ENCODE results near the gene PTPRA. TPM values are rescaled to one million over a fixed set of nuclear protein-coding genes. Genes with fewer than 3 reads are reported as not detected.
"Not testable (repeated sequence)": the region's sequence is repeated elsewhere in the genome, so short reads cannot be mapped to it uniquely, and the experiment has no call there.

The PTPRA gene
- total RNA-seq, 1 experiment from 2014 or later: 57.0 TPM

DNA sequence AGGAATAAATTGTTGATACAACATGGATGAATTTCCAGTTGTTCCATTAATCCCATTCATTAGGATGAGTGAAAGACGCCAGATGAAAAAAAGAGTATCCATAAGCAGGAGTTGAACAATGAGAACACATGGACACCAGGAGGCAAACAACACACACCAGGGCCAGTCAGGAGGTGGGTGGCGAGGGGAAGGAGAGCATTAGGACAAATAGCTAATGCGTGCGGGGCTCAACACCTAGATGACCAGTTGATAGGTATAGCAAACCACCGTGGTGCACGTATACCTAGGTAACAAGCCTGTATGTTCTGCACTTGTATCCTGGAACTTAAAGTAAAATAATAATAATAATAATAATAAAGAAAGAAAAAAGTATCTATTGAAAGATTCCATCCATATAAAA lies 43.9 kb upstream of the PTPRA start:
- Mint-ChIP-seq H3K4me1 (ENCODE audit: low read depth, unreplicated experiment) (no peaks in the 10 kb centered on the region), H3K27ac (ENCODE audit: unreplicated experiment) (no peak overlapping the region), H3K27me3 (ENCODE audit: insufficient read depth, unreplicated experiment) (peaks cover 9% of the 10 kb centered on the region), H3K4me3 (ENCODE audit: unreplicated experiment) (no peak overlapping the region), H3K9me3 (ENCODE audit: unreplicated experiment) (no peaks in the 10 kb centered on the region), H3K36me3 (ENCODE audit: insufficient read depth, unreplicated experiment) (no peaks in the 10 kb centered on the region)
- no peaks in the 10 kb centered on the region for H3K4me1 ChIP-seq
- H3K36me3 ChIP-seq (ENCODE audit: control insufficient read depth, insufficient read depth, low read length): no peaks in the 10 kb centered on the region
- CTCF ChIA-PET: no interaction called here
- TF ChIP-seq, protein P1, sequence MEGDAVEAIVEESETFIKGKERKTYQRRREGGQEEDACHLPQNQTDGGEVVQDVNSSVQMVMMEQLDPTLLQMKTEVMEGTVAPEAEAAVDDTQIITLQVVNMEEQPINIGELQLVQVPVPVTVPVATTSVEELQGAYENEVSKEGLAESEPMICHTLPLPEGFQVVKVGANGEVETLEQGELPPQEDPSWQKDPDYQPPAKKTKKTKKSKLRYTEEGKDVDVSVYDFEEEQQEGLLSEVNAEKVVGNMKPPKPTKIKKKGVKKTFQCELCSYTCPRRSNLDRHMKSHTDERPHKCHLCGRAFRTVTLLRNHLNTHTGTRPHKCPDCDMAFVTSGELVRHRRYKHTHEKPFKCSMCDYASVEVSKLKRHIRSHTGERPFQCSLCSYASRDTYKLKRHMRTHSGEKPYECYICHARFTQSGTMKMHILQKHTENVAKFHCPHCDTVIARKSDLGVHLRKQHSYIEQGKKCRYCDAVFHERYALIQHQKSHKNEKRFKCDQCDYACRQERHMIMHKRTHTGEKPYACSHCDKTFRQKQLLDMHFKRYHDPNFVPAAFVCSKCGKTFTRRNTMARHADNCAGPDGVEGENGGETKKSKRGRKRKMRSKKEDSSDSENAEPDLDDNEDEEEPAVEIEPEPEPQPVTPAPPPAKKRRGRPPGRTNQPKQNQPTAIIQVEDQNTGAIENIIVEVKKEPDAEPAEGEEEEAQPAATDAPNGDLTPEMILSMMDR (IDR thresholded peaks at IDR 0.05; ENCODE audit: insufficient read depth in 1 of 2, low read depth in 1 of 2, low read length in 1 of 2, severe bottlenecking in 1 of 2, unreplicated experiment in 1 of 2): no peak
- no peak for DNase-seq
- H3K4me3 ChIP-seq (ENCODE audit: low read depth, low read length): no peak overlapping the region
- no TSS peak for BruUV-seq (replicated peaks)
- POLR2A ChIA-PET: no interaction called here
- H3K9me3 ChIP-seq: no peaks in the 10 kb centered on the region
- intact Hi-C loops (cut with micrococcal nuclease; ENCODE audit: unreplicated experiment): no loop called here
- no peaks in the 10 kb centered on the region for H3K27me3 ChIP-seq (replicated peaks; ENCODE audit: control insufficient read depth, insufficient read depth, low read length)

DNA sequence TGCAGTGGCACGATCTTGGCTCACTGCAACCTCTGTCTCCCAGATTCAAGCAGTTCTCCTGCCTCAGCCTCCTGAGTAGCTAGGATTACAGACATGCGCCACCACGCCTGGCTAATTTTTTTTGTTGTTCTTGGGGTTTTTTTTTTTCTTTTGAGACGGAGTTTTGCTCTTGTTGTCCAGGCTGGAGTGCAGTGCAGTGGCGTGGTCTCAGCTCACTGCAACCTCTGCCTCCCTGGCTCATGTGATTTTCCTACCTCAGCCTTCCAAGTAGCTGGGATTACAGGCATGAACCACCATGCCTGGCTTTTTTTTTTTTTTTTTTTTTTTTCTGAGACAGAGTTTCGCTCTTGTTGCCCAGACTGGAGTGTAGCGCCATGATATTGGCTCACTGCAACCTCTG lies 42.1 kb upstream of the PTPRA start:
- H3K36me3 ChIP-seq (ENCODE audit: control insufficient read depth, insufficient read depth, low read length); H3K4me3 ChIP-seq (ENCODE audit: low read depth, low read length); H3K36me3 Mint-ChIP-seq (ENCODE audit: insufficient read depth, unreplicated experiment); H3K4me1 ChIP-seq; H3K4me1 Mint-ChIP-seq (ENCODE audit: low read depth, unreplicated experiment); H3K27me3 ChIP-seq (replicated peaks; ENCODE audit: control insufficient read depth, insufficient read depth, low read length); intact Hi-C loops (cut with micrococcal nuclease; ENCODE audit: unreplicated experiment); POLR2A ChIA-PET; H3K9me3 ChIP-seq; H3K4me3 Mint-ChIP-seq (ENCODE audit: unreplicated experiment); BruUV-seq (replicated peaks); H3K9me3 Mint-ChIP-seq (ENCODE audit: unreplicated experiment); H3K27me3 Mint-ChIP-seq (ENCODE audit: insufficient read depth, unreplicated experiment); H3K27ac Mint-ChIP-seq (ENCODE audit: unreplicated experiment); DNase-seq: not testable (repeated sequence)
- CTCF ChIA-PET: interaction anchor here (0.7 kb wide), 3 partner anchors 52 to 226 kb away, joined by 6 to 15 read pairs (median 8); no protein-coding TSS in a partner anchor

DNA sequence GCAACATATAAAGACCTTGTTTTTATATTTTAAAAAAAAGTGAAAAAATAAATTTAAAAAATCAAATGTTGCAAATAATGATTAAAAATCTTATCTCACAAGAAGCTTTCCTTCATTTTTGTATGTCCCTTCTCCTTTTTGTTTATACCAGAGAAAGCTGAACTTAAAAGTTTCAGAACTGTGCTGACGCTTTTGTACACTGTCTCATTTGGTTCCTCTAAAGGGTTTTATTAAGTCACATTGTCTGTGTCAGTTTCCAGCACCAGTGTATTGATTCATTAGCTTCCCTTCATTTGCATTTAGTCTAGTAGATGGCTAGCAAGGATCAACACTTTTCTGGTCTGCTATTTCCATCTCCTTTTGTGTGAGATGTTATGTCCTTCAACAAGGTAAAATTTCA lies 39.5 kb upstream of the PTPRA start:
- ChIA-PET POLR2A (interaction anchor here (0.5 to 0.6 kb wide), 2 partner anchors 39 to 300 kb away, joined by 3 read pairs; no protein-coding TSS in a partner anchor), CTCF (no interaction called here)
- no peaks in the 10 kb centered on the region for H3K9me3 ChIP-seq
- Mint-ChIP-seq H3K4me1 (ENCODE audit: low read depth, unreplicated experiment) (no peaks in the 10 kb centered on the region), H3K27ac (ENCODE audit: unreplicated experiment) (no peak overlapping the region), H3K27me3 (ENCODE audit: insufficient read depth, unreplicated experiment) (peaks cover under 1% of the 10 kb centered on the region), H3K4me3 (ENCODE audit: unreplicated experiment) (no peak overlapping the region), H3K36me3 (ENCODE audit: insufficient read depth, unreplicated experiment) (peaks cover 9% of the 10 kb centered on the region), H3K9me3 (ENCODE audit: unreplicated experiment) (no peaks in the 10 kb centered on the region)
- DNase-seq: no peak
- peaks cover 2% of the 10 kb centered on the region for H3K36me3 ChIP-seq (ENCODE audit: control insufficient read depth, insufficient read depth, low read length)
- TF ChIP-seq, protein P1 (IDR thresholded peaks at IDR 0.05; ENCODE audit: insufficient read depth in 1 of 2, low read depth in 1 of 2, low read length in 1 of 2, severe bottlenecking in 1 of 2, unreplicated experiment in 1 of 2): no peak
- BruUV-seq (replicated peaks): no TSS peak
- no peak overlapping the region for H3K4me3 ChIP-seq (ENCODE audit: low read depth, low read length)
- intact Hi-C loops (cut with micrococcal nuclease; ENCODE audit: unreplicated experiment): no loop called here
- no peaks in the 10 kb centered on the region for H3K4me1 ChIP-seq
- no peaks in the 10 kb centered on the region for H3K27me3 ChIP-seq (replicated peaks; ENCODE audit: control insufficient read depth, insufficient read depth, low read length)
